CD4-positive, alpha-beta T cell treated with Interleukin-15 for 1 hour (primary cell): ENCODE results near the gene PTPRM.
"Not testable (repeated sequence)": the region's sequence is repeated elsewhere in the genome, so short reads cannot be mapped to it uniquely, and the experiment has no call there.

Experiments
- DNase-seq: peaks from one replicate; pipeline ENCODE4 v3.0.0-alpha.2; 2020

Gene PTPRM

GRCh38 chr18:8019600-8019999 lies 452.5 kb downstream of the PTPRM start:
- DNase-seq: no peak

- no peak for DNase-seq
These were observed 453.2 kb downstream of the PTPRM start for GRCh38 chr18:8020132-8020846.

- no peak for DNase-seq
These were observed 461.9 kb downstream of the PTPRM start for GRCh38 chr18:8029061-8029460.

- no peak for DNase-seq
These were observed 462.6 kb downstream of the PTPRM start for GRCh38 chr18:8029731-8030130.

GRCh38 chr18:8030201-8030600 lies 463.1 kb downstream of the PTPRM start:
- no peak for DNase-seq

- DNase-seq: no peak
These were observed 464.4 kb downstream of the PTPRM start for GRCh38 chr18:8031496-8031895.

GRCh38 chr18:8034674-8035073 lies 467.6 kb downstream of the PTPRM start:
- DNase-seq: no peak

GRCh38 chr18:8036551-8036950 lies 469.4 kb downstream of the PTPRM start:
- DNase-seq: no peak

- DNase-seq: no peak
These were observed 470.2 kb downstream of the PTPRM start for GRCh38 chr18:8037296-8037695.

GRCh38 chr18:8040021-8040420 lies 472.9 kb downstream of the PTPRM start:
- DNase-seq: no peak

GRCh38 chr18:8041526-8042111 lies 474.5 kb downstream of the PTPRM start:
- DNase-seq: no peak

GRCh38 chr18:8044004-8044403 lies 476.9 kb downstream of the PTPRM start:
- no peak for DNase-seq

- no peak for DNase-seq
These were observed 478.2 kb downstream of the PTPRM start for GRCh38 chr18:8045160-8045883.

GRCh38 chr18:8045884-8046281 lies 478.8 kb downstream of the PTPRM start:
- DNase-seq: no peak

- no peak for DNase-seq
These were observed 479.3 kb downstream of the PTPRM start for GRCh38 chr18:8046441-8046840.

GRCh38 chr18:8049147-8049546 lies 482.0 kb downstream of the PTPRM start:
- DNase-seq: no peak

GRCh38 chr18:8050616-8051329 lies 483.7 kb downstream of the PTPRM start:
- DNase-seq: no peak

GRCh38 chr18:8051453-8051852 lies 484.3 kb downstream of the PTPRM start:
- no peak for DNase-seq

GRCh38 chr18:8052237-8052701 lies 485.2 kb downstream of the PTPRM start:
- DNase-seq: no peak

GRCh38 chr18:8056723-8057122 lies 489.6 kb downstream of the PTPRM start:
- no peak for DNase-seq

GRCh38 chr18:8063152-8063551 lies 496.0 kb downstream of the PTPRM start:
- not testable (repeated sequence) for DNase-seq

GRCh38 chr18:8063733-8064132 lies 496.6 kb downstream of the PTPRM start:
- DNase-seq: no peak

- DNase-seq: no peak
These were observed 498.2 kb downstream of the PTPRM start for GRCh38 chr18:8065284-8065683.
